Brain microvascular endothelial cell (primary cell): ENCODE measurements around the gene NR1H2.

Experiments
- DNase-seq: peaks from one replicate; pipeline ENCODE4 v3.0.0-alpha.2; 2020
- H3K27ac ChIP-seq: fragments of 250-450 bp; sonication (Bioruptor Pico); 2 replicates; pipeline ENCODE4 v1.5.1; 2020; ENCODE audit warnings: mild to moderate bottlenecking, moderate library complexity
- H3K27me3 ChIP-seq: fragments of 250-450 bp; sonication (Bioruptor Pico); replicated peaks from 2 replicates; pipeline ENCODE4 v1.5.1; 2020; ENCODE audit warnings: mild to moderate bottlenecking
- H3K36me3 ChIP-seq: fragments of 250-450 bp; sonication (Bioruptor Pico); replicated peaks from 2 replicates; pipeline ENCODE4 v1.5.1; 2020; ENCODE audit warnings: mild to moderate bottlenecking
- H3K4me3 ChIP-seq: 2 replicates; pipeline ENCODE4 v1.5.1; 2011; ENCODE audit warnings: low read depth, mild to moderate bottlenecking, control low read depth, low read length, moderate library complexity
- CTCF ChIP-seq: IDR thresholded peaks from 2 replicates; pipeline ENCODE4 v1.5.1; 2011; ENCODE audit warnings: low read depth, mild to moderate bottlenecking, moderate library complexity, low read length, control low read depth, inconsistent platforms; ENCODE audit errors: missing control alignments
- in situ Hi-C: cut with HindIII; loops from 2 replicates; pipeline ENCODE4 v1.10.0; 2017; ENCODE audit warnings: low sequenced_read_pairs, low pct_ligation_motif_present

The NR1H2 gene

GRCh38 chr19:50398675-50399367 lies 22.6 kb downstream of the NR1H2 start:
- in situ Hi-C loops, result no loop called here
- no peak for TF ChIP-seq CTCF
- no peaks in the 10 kb centered on the region for H3K27me3 ChIP-seq
- DNase-seq, result no peak
- H3K36me3 ChIP-seq, result peaks cover 3% of the 10 kb centered on the region
- no peak overlapping the region for H3K27ac ChIP-seq
- H3K4me3 ChIP-seq, result no peak overlapping the region

- in situ Hi-C loops, result no loop called here
- no peaks in the 10 kb centered on the region for H3K27me3 ChIP-seq
- no peak for DNase-seq
- H3K36me3 ChIP-seq, result peaks cover 3% of the 10 kb centered on the region
- H3K27ac ChIP-seq, result no peak overlapping the region
- H3K4me3 ChIP-seq, result no peak overlapping the region
- no peak for TF ChIP-seq CTCF
These were observed 23.1 kb downstream of the NR1H2 start for GRCh38 chr19:50399368-50399745.

- in situ Hi-C loops, result no loop called here
- H3K36me3 ChIP-seq, result peaks cover 3% of the 10 kb centered on the region
- TF ChIP-seq CTCF, result peak; percentile 21
- no peak for DNase-seq
- H3K27me3 ChIP-seq, result no peaks in the 10 kb centered on the region
- H3K4me3 ChIP-seq, result no peak overlapping the region
- H3K27ac ChIP-seq, result no peak overlapping the region
These were observed 25.6 kb downstream of the NR1H2 start for GRCh38 chr19:50401605-50402450.

- H3K4me3 ChIP-seq, result no peak overlapping the region
- no peaks in the 10 kb centered on the region for H3K27me3 ChIP-seq
- in situ Hi-C loops, result no loop called here
- no peak for TF ChIP-seq CTCF
- no peak for DNase-seq
- H3K27ac ChIP-seq, result no peak overlapping the region
- peaks cover 3% of the 10 kb centered on the region for H3K36me3 ChIP-seq
These were observed 26.5 kb downstream of the NR1H2 start for GRCh38 chr19:50402544-50403301.

GRCh38 chr19:50406156-50406820 lies 30.0 kb downstream of the NR1H2 start:
- Histone ChIP-seq H3K27ac (no peak overlapping the region), H3K4me3 (no peak overlapping the region), H3K27me3 (no peaks in the 10 kb centered on the region), H3K36me3 (peaks cover 3% of the 10 kb centered on the region)
- in situ Hi-C loops, result no loop called here
- DNase-seq, result no peak
- TF ChIP-seq CTCF, result no peak
